ENCODE results near the gene NFIX. TPM values are rescaled to one million over a fixed set of nuclear protein-coding genes. Genes with fewer than 3 reads are reported as not detected.

NFIX gene
- total RNA-seq, 1 donor from 2014 or later, result 76.5 TPM

DNA sequence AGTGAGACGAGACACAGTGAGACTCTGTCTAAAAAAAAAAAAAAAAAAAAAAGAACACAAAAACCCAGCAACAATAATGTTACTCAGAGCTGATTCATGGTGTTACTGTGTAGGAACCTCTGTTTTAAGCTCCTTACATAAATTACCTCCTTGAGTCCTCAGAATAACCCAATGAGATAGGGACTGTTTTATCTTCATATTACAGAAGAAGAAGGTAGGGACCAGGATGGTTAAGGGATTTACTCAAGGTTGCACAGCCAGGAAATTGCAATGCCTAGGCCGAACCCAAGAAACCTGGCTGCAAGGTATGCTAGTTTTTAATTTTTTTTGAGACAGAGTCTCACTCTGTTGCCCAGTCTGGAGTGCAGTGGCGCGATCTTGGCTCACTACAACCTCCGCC, 27.4 kb upstream of the NFIX start:
- Histone ChIP-seq H3K36me3 (no peaks in the 10 kb centered on the region), H3K27ac (no peak overlapping the region), H3K27me3 (no peaks in the 10 kb centered on the region), H3K9me3 (no peaks in the 10 kb centered on the region), H3K4me3 (no peak overlapping the region), H3K4me1 (peaks cover 0 to 4% of the 10 kb centered on the region in 2 donors)
- TF ChIP-seq, protein P1, sequence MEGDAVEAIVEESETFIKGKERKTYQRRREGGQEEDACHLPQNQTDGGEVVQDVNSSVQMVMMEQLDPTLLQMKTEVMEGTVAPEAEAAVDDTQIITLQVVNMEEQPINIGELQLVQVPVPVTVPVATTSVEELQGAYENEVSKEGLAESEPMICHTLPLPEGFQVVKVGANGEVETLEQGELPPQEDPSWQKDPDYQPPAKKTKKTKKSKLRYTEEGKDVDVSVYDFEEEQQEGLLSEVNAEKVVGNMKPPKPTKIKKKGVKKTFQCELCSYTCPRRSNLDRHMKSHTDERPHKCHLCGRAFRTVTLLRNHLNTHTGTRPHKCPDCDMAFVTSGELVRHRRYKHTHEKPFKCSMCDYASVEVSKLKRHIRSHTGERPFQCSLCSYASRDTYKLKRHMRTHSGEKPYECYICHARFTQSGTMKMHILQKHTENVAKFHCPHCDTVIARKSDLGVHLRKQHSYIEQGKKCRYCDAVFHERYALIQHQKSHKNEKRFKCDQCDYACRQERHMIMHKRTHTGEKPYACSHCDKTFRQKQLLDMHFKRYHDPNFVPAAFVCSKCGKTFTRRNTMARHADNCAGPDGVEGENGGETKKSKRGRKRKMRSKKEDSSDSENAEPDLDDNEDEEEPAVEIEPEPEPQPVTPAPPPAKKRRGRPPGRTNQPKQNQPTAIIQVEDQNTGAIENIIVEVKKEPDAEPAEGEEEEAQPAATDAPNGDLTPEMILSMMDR (IDR thresholded peaks at IDR 0.05), result no peak
- intact Hi-C loops (cut with DNase I), result no loop called here
- DNase-seq (ENCODE audit: low spot score in 2 of 2), result no peak

DNA sequence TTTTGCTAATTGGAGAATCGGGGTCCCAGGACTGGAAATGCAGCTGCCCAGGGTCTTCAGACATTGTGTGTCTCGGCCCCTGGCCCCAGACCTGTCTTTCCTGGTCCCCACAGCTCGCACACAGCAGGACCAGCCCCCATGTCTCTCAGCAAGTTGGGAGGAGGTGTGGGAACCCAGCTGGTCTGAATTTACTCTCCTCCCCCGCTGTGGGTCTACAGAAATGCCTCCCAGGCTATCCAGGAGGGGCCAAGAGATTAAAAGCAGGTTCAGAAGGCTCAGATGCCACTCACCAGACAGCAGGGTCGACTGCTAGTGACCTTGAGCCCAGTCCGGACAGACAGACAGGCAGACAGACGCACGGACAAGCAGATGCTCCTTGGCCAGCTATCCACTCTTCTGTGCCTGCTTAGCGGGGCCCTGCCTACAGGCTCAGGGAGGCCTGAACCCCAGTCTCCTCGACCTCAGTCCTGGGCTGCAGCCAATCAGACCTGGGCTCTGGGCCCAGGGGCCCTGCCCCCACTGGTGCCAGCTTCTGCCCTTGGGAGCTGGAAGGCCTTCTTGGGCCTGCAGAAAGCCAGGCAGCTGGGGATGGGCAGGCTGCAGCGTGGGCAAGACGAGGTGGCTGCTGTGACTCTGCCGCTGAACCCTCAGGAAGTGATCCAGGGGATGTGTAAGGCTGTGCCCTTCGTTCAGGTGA, 25.8 kb upstream of the NFIX start, which contains the start of gene DAND5:
Gene DAND5 (plus strand): TSS at position 285 of the 697 bp plus-strand sequence. CDS start 85 bp downstream, at position 370.
- Histone ChIP-seq H3K9me3 (no peaks in the 10 kb centered on the region), H3K4me1 (peaks cover 0 to 4% of the 10 kb centered on the region in 2 donors), H3K36me3 (no peaks in the 10 kb centered on the region), H3K27me3 (no peaks in the 10 kb centered on the region), H3K4me3 (no peak within 1 kb of the TSS), H3K27ac (peak within 1 kb of the TSS; percentile 23 to 45)
- intact Hi-C loops (cut with DNase I), result no loop called here
- DNase-seq (ENCODE audit: low spot score in 2 of 2), result no peak
- TF ChIP-seq, protein P1 (IDR thresholded peaks at IDR 0.05), result no peak

DNA sequence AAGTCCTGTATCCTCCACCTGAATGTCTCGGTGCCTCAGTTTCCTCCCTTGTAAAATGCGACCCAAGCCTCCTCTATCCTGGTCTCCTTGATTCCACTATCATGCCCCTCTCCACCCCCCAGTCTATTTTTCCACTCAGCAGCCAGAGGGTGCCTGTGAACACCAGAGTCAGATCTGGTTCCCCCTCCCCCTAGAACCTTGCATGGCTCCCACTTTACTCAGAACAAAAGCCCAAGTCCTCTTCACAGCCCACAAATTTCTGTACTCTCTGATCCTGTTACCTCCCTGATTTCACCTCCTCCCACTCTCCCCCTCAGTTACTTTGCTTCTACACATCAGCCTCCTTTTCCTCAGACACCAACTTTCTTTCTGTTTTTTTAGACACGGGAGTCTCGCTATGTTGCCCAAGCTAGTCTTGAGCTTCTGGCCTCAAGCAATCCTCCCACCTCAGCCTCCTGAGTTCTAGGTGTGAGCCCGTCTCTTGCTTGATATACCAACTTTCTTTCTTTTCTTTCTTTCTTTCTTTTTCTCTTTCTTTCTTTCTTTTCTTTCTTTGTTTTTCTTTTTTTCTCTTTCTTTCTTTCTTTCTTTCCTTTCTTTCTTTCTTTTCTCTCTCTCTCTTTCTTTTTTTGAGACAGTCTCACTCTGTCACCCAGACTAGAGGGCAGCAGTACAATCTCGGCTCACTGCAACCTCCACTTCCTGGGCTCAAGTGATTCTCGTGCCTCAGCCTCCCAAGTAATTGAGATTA, 25.0 kb upstream of the NFIX start:
- Histone ChIP-seq H3K4me3 (no peak overlapping the region), H3K27me3 (no peaks in the 10 kb centered on the region), H3K27ac (peak overlapping the region; percentile 23 to 45), H3K36me3 (no peaks in the 10 kb centered on the region), H3K9me3 (no peaks in the 10 kb centered on the region), H3K4me1 (peaks cover 0 to 4% of the 10 kb centered on the region in 2 donors)
- intact Hi-C loops (cut with DNase I), result no loop called here
- TF ChIP-seq, protein P1 (IDR thresholded peaks at IDR 0.05), result no peak
- no peak for DNase-seq (ENCODE audit: low spot score in 2 of 2)

DNA sequence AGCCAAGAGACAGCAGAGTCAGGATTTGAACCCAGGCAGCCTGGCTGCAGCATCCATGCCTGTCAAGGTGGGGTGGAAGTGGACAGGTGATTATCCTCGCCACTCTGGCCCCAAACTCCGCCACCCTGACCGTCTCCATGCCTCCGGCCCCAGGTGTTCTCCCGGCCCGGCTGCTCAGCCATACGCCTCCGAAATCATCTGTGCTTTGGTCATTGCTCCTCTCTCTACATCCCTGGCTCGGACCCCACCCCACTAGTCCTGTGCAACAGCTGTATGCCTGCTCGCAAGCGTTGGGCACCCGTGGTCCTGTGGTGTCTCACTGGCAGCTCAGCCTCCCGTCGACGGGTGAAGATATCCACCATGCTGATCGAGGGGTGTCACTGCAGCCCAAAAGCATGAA, 22.0 kb upstream of the NFIX start:
- Histone ChIP-seq H3K27ac (no peak overlapping the region), H3K36me3 (no peaks in the 10 kb centered on the region), H3K4me3 (no peak overlapping the region), H3K27me3 (no peaks in the 10 kb centered on the region), H3K4me1 (no peaks in the 10 kb centered on the region), H3K9me3 (no peaks in the 10 kb centered on the region)
- intact Hi-C loops (cut with DNase I), result no loop called here
- TF ChIP-seq, protein P1 (IDR thresholded peaks at IDR 0.05), result no peak
- DNase-seq (ENCODE audit: low spot score in 2 of 2), result no peak

DNA sequence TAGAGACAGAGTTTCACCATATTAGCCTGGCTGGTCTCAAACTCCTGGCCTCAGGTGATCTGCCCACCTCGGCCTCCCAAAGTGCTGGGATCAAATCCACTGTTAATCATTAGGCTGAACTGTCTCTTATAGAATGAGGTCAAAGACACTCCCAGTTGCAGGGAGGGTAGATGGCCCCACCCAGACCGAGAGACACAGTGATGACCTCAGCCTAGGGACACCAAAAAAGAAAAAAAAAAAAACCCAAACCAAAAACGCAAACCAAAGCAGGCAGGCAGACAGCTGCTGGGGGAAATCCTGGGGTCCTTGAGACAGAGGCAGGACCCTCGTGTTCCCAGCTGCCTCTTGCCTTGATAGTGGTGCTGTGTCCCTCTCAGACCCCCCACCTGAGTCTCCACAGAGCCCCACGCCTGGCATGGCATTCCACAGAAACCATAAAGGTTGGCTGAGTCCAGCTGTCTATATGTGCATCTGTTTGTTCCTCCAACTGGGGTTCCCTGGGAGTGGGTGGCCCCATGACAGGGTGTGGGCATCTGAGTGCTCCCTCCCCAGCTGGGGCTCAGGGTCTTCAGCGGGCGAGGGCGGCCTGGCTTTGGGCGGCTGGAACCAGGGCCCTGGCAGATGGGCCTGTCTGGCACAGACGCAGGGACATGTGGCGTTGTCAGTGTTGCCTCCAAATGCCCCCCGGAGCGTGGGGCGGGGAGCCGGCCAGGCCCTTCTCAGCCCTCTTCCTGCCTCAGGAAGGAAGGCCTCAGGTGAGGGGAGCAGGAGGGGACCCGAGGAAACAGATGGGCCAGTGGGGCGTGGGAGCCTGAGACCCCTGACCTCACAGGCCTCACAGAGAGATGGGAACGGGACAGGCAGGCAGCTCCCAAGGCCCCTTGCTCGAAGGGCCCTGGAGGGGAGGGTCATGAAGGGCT, 20.7 kb upstream of the NFIX start:
- Histone ChIP-seq H3K27me3 (no peaks in the 10 kb centered on the region), H3K36me3 (no peaks in the 10 kb centered on the region), H3K4me1 (no peaks in the 10 kb centered on the region), H3K4me3 (no peak overlapping the region), H3K9me3 (no peaks in the 10 kb centered on the region), H3K27ac (no peak overlapping the region)
- DNase-seq (ENCODE audit: low spot score in 2 of 2), result no peak
- intact Hi-C loops (cut with DNase I), result loop anchor here (5.0 kb wide), 1 partner anchor 613 kb away; no protein-coding TSS in a partner anchor
- TF ChIP-seq, protein P1 (IDR thresholded peaks at IDR 0.05), result no peak
